NCI-H187 treated with DMSO at 0.1 percent for 48 hours (cell line): Measurements from ENCODE around the gene MKI67.

Experiments
- DNase-seq: peaks from one replicate; lab custom pipeline; 2025; lab: John Stamatoyannopoulos, UW

Gene MKI67

DNA sequence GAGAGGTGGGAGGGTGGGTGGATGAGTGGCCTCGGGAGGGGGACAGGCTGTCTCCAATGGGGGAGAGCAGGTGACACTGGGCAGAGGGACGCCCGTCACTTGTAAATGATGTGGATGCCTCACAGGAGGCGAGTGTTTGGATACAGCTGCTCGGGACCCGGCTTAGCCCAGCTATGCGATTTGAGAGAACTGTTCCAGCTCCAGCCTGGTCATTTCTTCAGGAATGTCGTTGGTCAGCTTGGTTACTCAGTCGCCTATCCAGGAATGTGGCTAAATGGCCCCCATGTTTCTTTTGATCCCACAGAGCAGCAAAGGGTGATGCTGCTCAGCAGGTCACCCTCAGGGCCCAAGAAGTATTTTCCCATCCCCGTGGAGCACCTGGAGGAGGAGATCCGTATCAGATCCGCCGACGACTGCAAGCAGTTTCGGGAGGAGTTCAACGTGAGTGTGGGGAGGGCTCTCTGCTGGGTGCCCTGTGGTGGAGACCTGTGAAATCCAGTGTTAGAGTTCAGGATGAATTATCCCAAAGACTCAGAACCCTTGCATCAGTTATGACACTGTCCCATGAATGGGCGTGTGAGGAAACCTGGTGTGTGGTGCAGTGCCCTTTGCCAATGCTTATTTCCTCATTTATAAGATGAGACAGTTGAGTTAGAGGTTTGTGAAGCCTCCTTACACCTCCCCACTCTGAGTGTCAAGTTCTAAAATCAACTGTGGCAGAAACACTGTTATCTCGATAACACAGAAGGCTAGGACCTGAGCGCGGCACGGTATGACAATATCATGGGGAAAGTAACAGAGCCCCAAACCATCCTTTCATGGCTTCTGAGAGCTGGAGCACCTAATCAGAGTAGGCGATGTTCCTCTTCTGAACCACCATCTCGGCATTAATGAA lies 76.8 kb downstream of the MKI67 start:
- no peak for DNase-seq

DNA sequence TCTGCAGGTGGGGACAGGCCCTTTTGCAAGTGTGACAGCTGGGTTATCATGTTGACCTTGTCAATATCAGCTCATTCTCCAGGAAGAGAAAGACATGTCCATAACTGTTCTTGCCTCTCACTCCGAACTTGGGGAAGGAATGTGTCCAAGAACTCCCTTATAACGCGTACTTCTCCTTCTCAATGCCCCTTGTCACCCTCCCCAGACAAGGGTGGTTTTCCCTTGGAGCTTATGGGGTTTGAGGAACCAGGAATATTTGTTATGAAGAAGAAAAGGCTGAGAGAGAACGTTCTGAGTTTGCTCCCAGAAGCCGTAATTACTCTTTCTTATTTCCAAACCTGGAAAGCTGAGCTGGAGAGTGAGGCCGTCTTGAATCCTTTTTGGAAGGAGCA lies 77.4 kb downstream of the MKI67 start:
- no peak for DNase-seq

DNA sequence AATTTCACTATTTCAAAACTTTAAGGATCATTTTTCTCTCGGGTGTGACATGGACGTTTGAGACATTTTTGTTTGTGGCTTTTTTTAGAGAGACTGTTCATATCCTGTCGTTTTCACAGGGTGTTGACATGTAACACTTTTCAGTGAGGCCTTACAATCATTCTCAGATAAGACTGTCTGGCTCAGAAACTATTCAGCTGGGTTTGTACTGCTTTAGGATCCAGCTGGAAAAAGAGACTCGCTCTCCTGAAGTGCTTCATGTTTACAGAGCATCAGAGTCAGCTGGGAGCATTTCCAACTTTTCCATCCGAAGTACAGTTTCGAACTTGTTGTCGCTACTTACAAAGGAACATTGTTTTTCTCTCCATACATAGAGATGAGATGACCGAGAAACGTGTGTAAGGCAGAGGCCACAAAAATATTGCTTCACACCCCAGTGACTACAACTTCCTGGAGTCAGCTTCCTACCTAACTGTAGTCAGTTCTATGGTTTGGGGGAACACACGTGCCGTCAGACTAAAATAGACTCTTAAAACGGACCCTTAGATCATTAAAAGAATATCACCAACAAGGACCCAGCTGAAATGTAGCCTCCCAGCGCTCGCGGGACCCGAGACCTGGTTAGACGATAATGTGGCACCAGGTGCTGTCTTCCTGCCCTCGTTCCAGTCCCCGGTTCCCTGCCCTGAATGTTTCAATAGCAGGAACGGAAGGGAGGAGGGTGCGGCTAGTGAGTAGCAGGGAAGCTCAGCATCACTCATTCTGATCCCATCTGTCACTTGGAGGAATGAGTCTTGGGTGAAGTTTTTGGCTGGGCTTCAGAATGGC lies 78.0 kb downstream of the MKI67 start:
- DNase-seq, result no peak

DNA sequence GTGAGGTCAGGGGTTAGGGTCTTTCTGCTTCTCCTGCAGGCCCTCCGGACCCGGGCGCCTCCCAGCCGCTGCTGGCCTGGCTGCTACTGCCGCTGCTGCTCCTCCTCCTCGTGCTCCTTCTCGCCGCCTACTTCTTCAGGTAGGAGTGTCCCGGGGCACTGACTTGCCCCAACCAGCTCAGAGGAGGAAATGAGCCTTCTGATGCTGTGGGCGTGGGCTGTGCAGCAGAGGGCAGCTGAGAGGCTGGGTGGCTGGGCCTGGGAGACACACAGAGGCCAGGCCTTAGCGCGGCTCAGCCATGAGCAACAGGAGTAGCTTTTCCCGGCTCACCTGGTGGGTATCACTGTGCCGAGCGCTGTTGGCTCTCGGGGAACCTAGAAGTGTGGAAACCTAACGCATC lies 78.9 kb downstream of the MKI67 start:
- DNase-seq, result no peak

DNA sequence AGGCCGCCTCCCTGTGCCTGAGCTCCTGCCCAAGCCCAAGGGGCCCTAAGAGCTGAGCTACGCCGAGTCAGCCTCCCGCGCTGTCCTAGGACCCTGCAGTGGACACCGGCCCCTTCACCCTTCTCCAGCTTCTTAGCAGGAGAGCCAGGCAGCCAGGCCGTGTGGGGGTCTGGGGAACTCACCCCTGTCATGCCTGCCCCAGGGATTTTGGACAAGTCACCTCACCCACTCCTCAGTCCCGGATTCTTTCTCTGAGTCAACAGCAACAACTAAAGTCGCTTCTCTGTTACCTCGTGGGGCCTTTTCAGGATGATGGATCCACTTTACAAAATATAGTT lies 79.3 kb downstream of the MKI67 start:
- DNase-seq, result no peak
